Activated T-cell treated with anti-CD3 and anti-CD28 coated beads, Interleukin-2, amount 50 U/mL, for 4 hours (primary cell): ENCODE results near the gene RNF112. TPM values are rescaled to one million over a fixed set of nuclear protein-coding genes. Genes with fewer than 3 reads are reported as not detected.

ENCODE experiments used
- ATAC-seq, 2 donors: fragments of 200-7000 bp; cut with Tn5 transposase; one replicate each; pipeline ENCODE4 v1.10.0; 2021
- DNase-seq: peaks from one replicate; pipeline ENCODE4 v3.0.0-alpha.2; 2020
- H3K27me3 Mint-ChIP-seq: one replicate; pipeline ENCODE4 v1.8.0; 2021; ENCODE audit warnings: low read depth, mixed read lengths
- H3K36me3 Mint-ChIP-seq: one replicate; pipeline ENCODE4 v1.8.0; 2022; ENCODE audit warnings: mixed read lengths; ENCODE audit not compliant: insufficient read depth
- H3K4me1 Mint-ChIP-seq: one replicate; pipeline ENCODE4 v1.8.0; 2021; ENCODE audit warnings: low read depth, mixed read lengths
- H3K4me3 Mint-ChIP-seq: one replicate; pipeline ENCODE4 v1.8.0; 2021; ENCODE audit warnings: mild to moderate bottlenecking, moderate library complexity, mixed read lengths
- H3K9me3 Mint-ChIP-seq: one replicate; pipeline ENCODE4 v1.8.0; 2021; ENCODE audit warnings: mixed read lengths
- total RNA-seq, 3 donors: library from RNA; stranded (reverse); gene quantifications; one replicate each; pipeline ENCODE4 v1.2.1, GENCODE V29; 2021

Gene RNF112
- total RNA-seq, 3 donors from 2014 or later = 0.18 to 0.30 TPM; not detected in 1

GRCh38 chr17:19380481-19381301, 30.3 kb upstream of the RNF112 start:
- Mint-ChIP-seq H3K4me3 (peak overlapping the region; percentile 7), H3K27me3 (no peaks in the 10 kb centered on the region), H3K9me3 (no peaks in the 10 kb centered on the region)

DNA sequence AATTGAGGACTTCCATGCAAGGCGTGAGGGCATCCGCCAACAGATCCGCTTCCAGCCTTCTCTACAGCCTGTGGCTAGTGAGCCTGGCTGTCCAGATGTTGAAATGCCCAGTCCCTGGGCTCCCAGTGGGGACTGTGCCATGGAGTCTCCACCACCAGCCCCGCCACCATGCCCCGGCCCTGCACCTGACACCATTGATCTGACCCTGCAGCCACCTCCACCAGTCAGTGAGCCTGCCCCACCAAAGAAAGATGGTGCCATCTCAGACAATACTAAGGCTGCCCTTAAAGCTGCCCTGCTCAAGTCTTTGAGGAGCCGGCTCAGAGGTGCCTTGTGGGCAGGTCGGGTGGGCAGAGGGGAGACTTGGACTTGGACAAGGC, 29.7 kb upstream of the RNF112 start:
- no peak for DNase-seq
- no peak for ATAC-seq
- Mint-ChIP-seq H3K9me3 (no peaks in the 10 kb centered on the region), H3K4me3 (no peak overlapping the region), H3K27me3 (no peaks in the 10 kb centered on the region), H3K36me3 (peaks cover 21% of the 10 kb centered on the region), H3K4me1 (peaks cover 11% of the 10 kb centered on the region)

More at GRCh38 chr17:19380481-19381301, 30.3 kb upstream of the RNF112 start:
- Mint-ChIP-seq H3K4me1 (peaks cover 11% of the 10 kb centered on the region), H3K36me3 (peaks cover 21% of the 10 kb centered on the region)
- no peak for DNase-seq
- no peak for ATAC-seq

- no peak for ATAC-seq
- Mint-ChIP-seq H3K4me1 (peaks cover 10% of the 10 kb centered on the region), H3K27me3 (no peaks in the 10 kb centered on the region), H3K4me3 (no peak overlapping the region), H3K36me3 (peaks cover 21% of the 10 kb centered on the region), H3K9me3 (no peaks in the 10 kb centered on the region)
- DNase-seq = no peak
These were observed 29.1 kb upstream of the RNF112 start for GRCh38 chr17:19381741-19382444.

- Mint-ChIP-seq H3K27me3 (no peaks in the 10 kb centered on the region), H3K4me1 (peaks cover 4% of the 10 kb centered on the region), H3K36me3 (peaks cover 21% of the 10 kb centered on the region), H3K9me3 (no peaks in the 10 kb centered on the region), H3K4me3 (no peak overlapping the region)
- ATAC-seq (no peak), DNase-seq (no peak)
These were observed 28.2 kb upstream of the RNF112 start for GRCh38 chr17:19382531-19383444.

GRCh38 chr17:19383681-19384470, 27.2 kb upstream of the RNF112 start:
- DNase-seq = no peak
- Mint-ChIP-seq H3K36me3 (peaks cover 21% of the 10 kb centered on the region), H3K4me1 (peaks cover 4% of the 10 kb centered on the region), H3K27me3 (no peaks in the 10 kb centered on the region), H3K9me3 (no peaks in the 10 kb centered on the region), H3K4me3 (no peak overlapping the region)
- ATAC-seq = no peak

DNA sequence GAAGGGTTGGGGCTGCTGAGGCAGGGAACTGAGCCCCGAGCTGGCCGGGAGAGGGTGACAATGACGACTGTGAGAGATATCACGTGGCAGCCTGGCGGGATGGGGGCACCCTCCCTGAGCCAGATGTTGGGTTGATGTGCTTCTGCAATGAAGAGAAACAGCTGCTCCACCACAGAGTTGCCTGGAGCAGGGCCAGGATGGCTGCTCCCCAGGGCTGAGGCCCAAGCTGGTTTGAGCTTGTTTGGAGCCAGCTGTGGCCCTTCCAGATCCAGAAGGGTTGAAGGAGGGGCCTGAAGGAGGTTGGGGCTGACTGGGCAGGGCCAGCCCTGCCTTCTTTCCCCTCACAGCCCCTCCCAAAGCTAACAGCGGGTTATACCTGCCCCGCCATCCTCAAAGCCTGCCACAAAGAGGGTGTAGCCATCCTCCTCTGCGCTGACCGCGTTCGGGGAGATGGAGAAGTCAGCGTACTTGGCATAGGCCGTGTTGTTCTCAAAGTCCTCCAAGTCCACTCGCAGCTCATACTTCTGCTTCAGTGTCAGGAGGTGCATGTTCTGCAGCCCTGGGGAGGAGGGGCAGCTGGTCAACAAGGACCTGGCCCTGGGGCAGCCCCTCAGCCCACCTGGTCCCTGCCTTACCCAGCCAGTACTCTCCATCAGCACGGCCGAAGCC, 26.2 kb upstream of the RNF112 start:
- Mint-ChIP-seq H3K27me3 (no peaks in the 10 kb centered on the region), H3K4me1 (peaks cover 1% of the 10 kb centered on the region), H3K36me3 (peaks cover 21% of the 10 kb centered on the region), H3K9me3 (no peaks in the 10 kb centered on the region), H3K4me3 (no peak overlapping the region)
- ATAC-seq (no peak), DNase-seq (no peak)

DNA sequence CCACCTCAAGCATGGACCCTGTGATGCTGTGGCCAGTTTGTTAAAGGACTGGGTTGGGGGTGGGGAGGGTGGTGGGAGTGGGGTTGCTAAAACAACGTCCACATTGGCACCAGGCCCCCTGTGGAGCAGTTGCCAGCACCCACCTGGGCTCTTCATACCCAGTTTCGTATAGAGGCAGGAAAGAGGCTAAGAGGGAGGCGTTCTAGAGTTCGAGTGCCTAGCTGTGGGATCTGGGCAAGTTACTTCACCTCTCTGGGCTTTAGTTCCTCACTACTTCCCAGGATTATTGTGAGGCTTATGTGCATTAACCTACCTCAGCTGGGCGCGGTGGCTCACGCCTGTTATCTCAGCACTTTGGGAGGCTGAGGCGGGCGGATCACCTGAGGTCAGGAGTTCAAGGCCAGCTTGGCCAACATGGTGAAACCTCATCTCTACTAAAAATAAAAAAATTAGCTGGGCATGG, 25.5 kb upstream of the RNF112 start:
- ATAC-seq = no peak

GRCh38 chr17:19386051-19386929, 24.7 kb upstream of the RNF112 start:
- Mint-ChIP-seq H3K4me3 (no peak overlapping the region), H3K36me3 (peaks cover 12% of the 10 kb centered on the region), H3K27me3 (no peaks in the 10 kb centered on the region), H3K9me3 (no peaks in the 10 kb centered on the region), H3K4me1 (peaks cover 1% of the 10 kb centered on the region)
- ATAC-seq (peak; percentile 41 to 47), DNase-seq (no peak)

More for the DNA sequence above, 25.5 kb upstream of the RNF112 start:
- Mint-ChIP-seq H3K27me3 (no peaks in the 10 kb centered on the region), H3K9me3 (no peaks in the 10 kb centered on the region), H3K4me1 (peaks cover 1% of the 10 kb centered on the region), H3K4me3 (no peak overlapping the region), H3K36me3 (peaks cover 19% of the 10 kb centered on the region)
- DNase-seq = no peak

DNA sequence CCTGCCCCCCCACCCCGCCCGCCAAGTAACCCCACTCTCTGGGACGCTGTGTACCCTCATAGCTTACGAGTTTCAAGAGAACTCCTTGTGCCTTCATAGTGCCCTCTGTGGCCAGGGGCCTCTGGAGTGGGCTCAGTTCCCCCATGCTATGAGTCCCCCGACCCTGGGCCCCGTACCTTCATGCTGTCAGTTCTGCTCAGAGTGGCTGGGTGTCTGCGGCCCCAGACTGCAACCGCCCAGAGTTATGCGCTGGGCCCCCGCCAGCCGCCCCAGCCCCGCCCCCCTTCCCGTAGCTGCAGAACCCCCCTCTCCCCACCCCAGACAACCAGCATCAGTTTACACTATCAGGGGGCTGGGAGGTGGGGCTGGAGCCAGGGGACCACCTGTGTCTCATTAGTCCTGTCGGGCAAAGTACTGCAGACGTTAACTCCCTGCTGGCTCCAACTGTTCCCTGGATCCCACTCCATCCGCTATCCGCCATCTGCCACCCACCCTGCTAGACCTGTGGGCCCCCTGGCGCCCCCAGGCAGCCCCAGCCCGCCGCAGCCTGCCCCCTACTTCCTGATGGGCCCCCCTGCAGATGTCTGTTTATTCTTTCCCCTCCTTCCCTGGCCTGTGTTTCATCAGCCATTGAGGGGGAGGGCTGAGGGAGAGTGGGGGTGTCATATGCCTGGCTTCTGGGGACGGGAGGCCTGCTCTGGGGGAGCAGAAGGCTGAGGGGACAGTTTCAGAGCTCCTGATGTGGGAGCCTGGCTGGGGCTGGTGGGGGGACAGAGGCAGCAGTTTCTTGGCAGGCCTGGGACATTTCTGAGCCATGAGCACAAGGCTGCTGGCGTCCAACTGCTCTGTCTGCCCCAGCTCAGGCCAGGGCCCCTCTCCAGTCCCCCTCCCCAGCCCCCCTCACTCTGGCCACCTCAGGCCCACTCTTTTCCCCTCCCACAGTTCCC, 23.8 kb upstream of the RNF112 start, which contains the start of gene MFAP4:
MFAP4 (minus strand) TSS at position 217 of the 947 bp plus-strand sequence; CDS start at position 182, 35 bp downstream.
- H3K4me3 Mint-ChIP-seq = no peak within 1 kb of the TSS
- no peaks in the 10 kb centered on the region for H3K27me3 Mint-ChIP-seq
- peaks cover 9% of the 10 kb centered on the region for H3K36me3 Mint-ChIP-seq
- no peaks in the 10 kb centered on the region for H3K9me3 Mint-ChIP-seq
- peaks cover 1% of the 10 kb centered on the region for H3K4me1 Mint-ChIP-seq
- DNase-seq (no peak), ATAC-seq (no peak)

- Mint-ChIP-seq H3K4me1 (peaks cover 1% of the 10 kb centered on the region), H3K9me3 (no peaks in the 10 kb centered on the region), H3K4me3 (no peak overlapping the region), H3K36me3 (peaks cover 8% of the 10 kb centered on the region), H3K27me3 (peaks cover 2% of the 10 kb centered on the region)
- DNase-seq = no peak
- no peak for ATAC-seq
These were observed 23.0 kb upstream of the RNF112 start for GRCh38 chr17:19387921-19388521.
